ENCODE results near the gene PKP3. TPM values are rescaled to one million over a fixed set of nuclear protein-coding genes. Genes with fewer than 3 reads are reported as not detected.

Gene PKP3
- total RNA-seq, 4 donors from 2014 or later, result 4.6 to 16.2 (median 13.5) TPM

DNA sequence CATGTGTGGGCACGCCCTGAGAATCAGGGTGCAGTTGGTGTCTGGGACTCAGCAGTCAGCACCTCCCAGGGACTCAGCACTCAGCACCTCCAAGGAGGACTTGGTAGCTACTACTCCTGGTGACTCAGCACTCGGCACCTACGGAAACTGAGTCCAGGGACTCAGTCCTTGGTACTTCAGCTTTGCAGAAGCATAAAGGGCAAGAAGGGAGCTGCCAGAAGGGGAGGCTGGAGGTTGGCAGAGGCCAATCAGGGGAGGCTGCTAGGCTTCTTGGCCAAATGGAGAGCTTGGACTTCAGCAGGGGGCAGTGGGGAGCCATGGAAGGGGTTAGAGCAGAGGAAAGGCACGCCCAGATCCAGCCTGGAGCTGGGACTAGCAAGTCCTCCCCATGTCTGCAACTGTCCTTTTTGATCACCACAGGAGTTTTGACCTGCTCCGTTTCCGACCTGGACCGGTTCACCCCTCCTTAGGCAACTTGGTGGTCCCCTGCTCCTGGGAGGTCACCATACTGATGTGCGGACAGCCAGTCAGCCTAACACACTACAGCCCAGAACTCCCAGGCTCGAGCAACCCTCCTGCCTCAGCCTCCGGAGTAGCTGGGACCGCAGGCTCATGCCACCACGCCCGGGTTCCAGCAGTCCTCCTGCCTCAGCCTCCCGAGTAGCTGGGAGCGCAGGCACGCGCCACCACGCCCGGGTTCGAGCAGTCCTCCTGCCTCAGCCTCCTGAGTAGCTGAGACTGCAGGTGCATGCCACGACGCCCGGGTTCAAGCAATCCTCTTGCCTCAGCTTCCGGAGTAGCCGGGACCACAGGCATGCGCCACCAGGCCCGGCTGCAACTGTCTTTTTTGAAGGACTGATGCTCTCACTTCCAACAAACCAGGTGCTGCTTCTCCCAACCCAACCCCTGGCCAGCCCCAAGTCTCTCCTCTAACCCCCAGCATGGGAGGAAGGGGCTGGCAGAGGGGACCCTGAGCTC, 46.3 kb downstream of the PKP3 start:
- Histone ChIP-seq H3K36me3 (no peaks in the 10 kb centered on the region), H3K4me1 (peaks cover 0 to 13% (median 0%) of the 10 kb centered on the region in 4 donors), H3K9me3 (no peaks in the 10 kb centered on the region), H3K4me3 (peak overlapping the region in 1 of 4 donors; percentile 36), H3K27me3 (peaks cover 0 to 55% of the 10 kb centered on the region in 2 donors), H3K27ac (peak overlapping the region in 1 of 4 donors; percentile 77)
- WGBS, 2 donors, result 90 to 91% methylated on average over 25 to 27 of the region's 27 CpGs
- TF ChIP-seq EP300 (IDR thresholded peaks at IDR 0.05) (no peak), POLR2A (IDR thresholded peaks at IDR 0.05) (no peak)
- TF ChIP-seq, protein P1, sequence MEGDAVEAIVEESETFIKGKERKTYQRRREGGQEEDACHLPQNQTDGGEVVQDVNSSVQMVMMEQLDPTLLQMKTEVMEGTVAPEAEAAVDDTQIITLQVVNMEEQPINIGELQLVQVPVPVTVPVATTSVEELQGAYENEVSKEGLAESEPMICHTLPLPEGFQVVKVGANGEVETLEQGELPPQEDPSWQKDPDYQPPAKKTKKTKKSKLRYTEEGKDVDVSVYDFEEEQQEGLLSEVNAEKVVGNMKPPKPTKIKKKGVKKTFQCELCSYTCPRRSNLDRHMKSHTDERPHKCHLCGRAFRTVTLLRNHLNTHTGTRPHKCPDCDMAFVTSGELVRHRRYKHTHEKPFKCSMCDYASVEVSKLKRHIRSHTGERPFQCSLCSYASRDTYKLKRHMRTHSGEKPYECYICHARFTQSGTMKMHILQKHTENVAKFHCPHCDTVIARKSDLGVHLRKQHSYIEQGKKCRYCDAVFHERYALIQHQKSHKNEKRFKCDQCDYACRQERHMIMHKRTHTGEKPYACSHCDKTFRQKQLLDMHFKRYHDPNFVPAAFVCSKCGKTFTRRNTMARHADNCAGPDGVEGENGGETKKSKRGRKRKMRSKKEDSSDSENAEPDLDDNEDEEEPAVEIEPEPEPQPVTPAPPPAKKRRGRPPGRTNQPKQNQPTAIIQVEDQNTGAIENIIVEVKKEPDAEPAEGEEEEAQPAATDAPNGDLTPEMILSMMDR (IDR thresholded peaks at IDR 0.05), result no peak
- DNase-seq (ENCODE audit: low spot score in 2 of 2), result no peak

DNA sequence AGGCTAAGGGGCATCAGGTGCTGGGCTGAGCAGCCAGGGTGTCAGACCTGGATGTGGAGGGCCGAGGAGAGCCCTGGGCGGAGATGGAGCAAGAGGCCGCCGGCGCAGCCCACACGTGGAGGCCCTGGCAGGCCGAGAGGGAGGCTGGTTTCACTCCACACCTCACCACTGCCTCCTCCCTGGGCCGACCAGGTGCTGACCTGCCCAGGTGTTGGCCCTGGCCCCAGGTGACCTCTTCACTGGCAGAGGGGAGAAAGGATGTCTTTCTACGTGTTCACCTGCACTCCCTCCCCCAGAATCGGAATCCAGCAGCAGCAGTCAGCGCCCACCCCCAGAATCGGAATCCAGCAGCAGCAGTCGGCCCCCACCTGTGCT, 47.0 kb downstream of the PKP3 start:
- DNase-seq (ENCODE audit: low spot score in 2 of 2), result no peak
- 50 to 59% methylated on average over 2 to 12 of the region's 13 CpGs for WGBS, 2 donors
- peaks cover 0 to 55% of the 10 kb centered on the region in 2 donors for H3K27me3 ChIP-seq

DNA sequence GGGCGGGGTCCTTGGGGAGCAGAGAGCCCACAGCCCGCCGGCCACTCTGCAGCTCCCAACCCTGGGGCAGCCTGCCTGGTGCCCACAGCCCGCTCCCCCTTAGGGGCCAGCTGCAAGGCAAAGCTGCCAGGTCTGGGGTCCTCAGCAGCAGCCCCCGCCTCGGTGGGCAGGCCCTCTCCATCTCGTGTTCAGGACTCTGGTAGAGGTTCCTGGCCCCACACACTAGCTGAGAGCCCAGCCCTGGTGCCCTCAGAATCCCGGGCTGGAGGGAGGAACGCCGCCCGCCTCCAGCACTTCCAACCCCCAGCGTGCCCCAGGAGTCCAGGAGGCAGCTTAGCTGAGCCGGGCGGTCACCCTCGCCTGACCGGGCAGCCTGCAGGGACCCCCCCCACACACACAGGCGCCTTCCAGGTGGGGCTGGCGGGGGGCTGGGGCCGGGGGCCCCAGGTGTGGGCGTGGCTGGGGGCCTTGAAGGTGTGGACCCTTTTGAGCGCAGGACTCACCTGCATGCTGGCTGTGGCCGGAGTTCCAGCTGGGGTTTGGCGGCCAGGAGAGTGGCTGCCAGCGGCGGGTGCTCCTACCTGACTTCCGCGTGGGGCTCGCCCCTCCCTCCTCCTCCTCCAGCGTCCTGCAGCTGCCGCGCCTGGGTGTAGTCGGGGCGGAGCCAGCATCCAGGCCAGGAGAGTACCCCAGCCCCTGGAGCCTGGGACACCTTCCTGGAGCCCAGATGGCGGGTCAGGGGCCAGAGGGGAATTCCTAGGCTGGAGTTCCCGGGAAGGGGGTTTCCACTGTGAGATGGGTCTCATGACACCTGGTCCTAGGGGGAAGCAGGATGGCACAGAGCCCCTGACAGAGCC, 47.6 kb downstream of the PKP3 start, which contains the start of gene ANO9:
TSS of gene ANO9 (minus strand) at position 594 of the 857 bp plus-strand sequence. CDS start at position 509, 85 bp downstream.
- TF ChIP-seq POLR2A (IDR thresholded peaks at IDR 0.05) (no peak), EP300 (IDR thresholded peaks at IDR 0.05) (no peak)
- TF ChIP-seq, protein P1 (IDR thresholded peaks at IDR 0.05), result no peak
- Histone ChIP-seq H3K27ac (peak within 1 kb of the TSS in 1 of 4 donors; percentile 77), H3K4me1 (peaks cover 0 to 13% (median 0%) of the 10 kb centered on the region in 4 donors), H3K9me3 (no peaks in the 10 kb centered on the region), H3K4me3 (peak within 1 kb of the TSS in 1 of 4 donors; percentile 36), H3K27me3 (peaks cover 0 to 55% of the 10 kb centered on the region in 2 donors), H3K36me3 (no peaks in the 10 kb centered on the region)
- DNase-seq (ENCODE audit: low spot score in 2 of 2), result no peak
- WGBS, 2 donors, result 6 to 39% methylated on average over 10 to 27 of the region's 35 CpGs

More for the DNA sequence above, 47.0 kb downstream of the PKP3 start:
- Histone ChIP-seq H3K4me3 (peak overlapping the region in 1 of 4 donors; percentile 36), H3K9me3 (no peaks in the 10 kb centered on the region), H3K4me1 (peaks cover 0 to 13% (median 0%) of the 10 kb centered on the region in 4 donors), H3K36me3 (no peaks in the 10 kb centered on the region), H3K27ac (peak overlapping the region in 1 of 4 donors; percentile 77)
- TF ChIP-seq EP300 (IDR thresholded peaks at IDR 0.05) (no peak), POLR2A (IDR thresholded peaks at IDR 0.05) (no peak)
- TF ChIP-seq, protein P1 (IDR thresholded peaks at IDR 0.05), result no peak

DNA sequence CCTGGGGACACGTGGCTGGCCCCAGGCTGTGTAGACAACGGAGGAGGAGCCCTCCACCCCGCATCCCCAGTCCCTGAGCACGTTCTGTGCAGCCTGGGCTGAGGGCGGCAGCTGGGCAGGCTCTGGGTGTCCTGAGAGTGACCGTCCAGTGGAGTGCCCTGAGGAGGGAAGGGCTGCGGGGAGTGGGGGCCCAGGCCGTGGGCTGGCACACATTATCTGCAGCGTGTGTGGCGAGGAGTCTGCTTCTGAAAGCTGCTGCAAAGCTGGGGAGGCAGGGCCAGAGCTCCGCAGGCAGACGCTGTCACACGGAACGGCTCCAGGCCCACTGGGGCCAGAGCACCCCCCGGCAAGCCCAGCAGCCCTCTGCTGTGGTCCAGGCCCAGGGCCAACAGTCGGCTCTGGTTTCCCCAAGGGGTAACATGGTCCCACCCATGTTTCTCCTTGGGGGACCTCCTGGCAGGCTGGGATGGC, 48.6 kb downstream of the PKP3 start:
- Histone ChIP-seq H3K27ac (no peak overlapping the region), H3K4me3 (no peak overlapping the region), H3K4me1 (peaks cover 0 to 14% (median 0%) of the 10 kb centered on the region in 4 donors), H3K9me3 (no peaks in the 10 kb centered on the region), H3K27me3 (peaks cover 0 to 53% of the 10 kb centered on the region in 2 donors), H3K36me3 (no peaks in the 10 kb centered on the region)
- TF ChIP-seq EP300 (IDR thresholded peaks at IDR 0.05) (no peak), POLR2A (IDR thresholded peaks at IDR 0.05) (no peak)
- TF ChIP-seq, protein P1 (IDR thresholded peaks at IDR 0.05), result no peak
- 23 to 33% methylated on average over 10 to 13 of the region's 16 CpGs for WGBS, 2 donors
- DNase-seq (ENCODE audit: low spot score in 2 of 2), result no peak
